Measurements from ENCODE around the gene LAMA5. TPM values are rescaled to one million over a fixed set of nuclear protein-coding genes. Genes with fewer than 3 reads are reported as not detected.
A peak's percentile ranks its signal among the peaks of the same experiment; 100 is the strongest.

The LAMA5 gene
- polyA plus RNA-seq, 1 donor (not counting 4 experiments of a cell fraction or from before 2014, with no cell fraction given) = 8.7 TPM

DNA sequence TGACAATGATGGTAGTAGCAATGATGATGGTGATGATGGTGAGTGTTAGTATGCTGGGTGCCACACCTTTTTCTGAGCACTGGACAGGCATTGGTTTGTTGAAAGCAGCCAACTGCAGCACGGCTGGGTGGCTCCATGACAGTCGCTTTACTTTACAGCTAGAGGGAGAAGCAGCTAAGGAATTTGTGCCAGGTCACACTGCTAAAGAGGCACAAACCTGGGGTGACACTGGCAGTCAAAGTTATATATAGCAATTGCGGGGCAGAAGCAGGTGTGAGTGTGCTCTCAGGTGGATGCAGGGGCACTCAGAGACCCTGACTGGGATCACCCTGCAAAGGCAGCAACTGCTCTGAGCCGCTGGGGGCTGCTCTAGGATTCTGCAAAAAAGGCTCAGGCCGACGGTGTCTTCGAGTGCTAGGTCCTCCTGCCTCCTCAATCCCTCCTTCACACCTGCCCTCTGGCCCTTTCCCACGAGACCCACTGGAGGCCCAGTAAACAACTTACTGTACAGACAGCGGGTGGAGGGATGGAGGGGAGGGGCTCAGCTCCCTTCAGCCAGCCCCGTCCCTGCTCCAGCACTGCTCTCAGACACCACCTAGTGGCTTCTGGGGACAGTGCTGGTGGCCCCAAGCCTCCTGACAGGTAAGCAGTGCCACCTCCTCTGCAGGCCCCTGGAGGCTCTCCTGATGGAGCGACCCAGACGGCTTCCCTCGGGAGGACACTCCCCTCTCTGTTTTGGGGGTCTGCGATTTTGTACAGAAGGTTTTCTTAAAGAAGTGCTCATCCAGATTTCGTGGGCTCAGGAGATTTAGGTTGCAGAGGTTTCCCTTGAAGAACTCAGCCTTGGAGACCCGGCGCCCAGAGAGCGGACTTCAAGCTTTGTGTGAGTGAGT is 15.4 kb upstream of the LAMA5 start:
- dilution Hi-C loops (cut with MboI; ENCODE audit: extremely low pct_ligation_motif_present, low sequenced_read_pairs) = no loop called here
- H3K9me1 ChIP-seq (ENCODE audit: control insufficient read depth, extremely low read depth, insufficient read depth, low read length) = peaks cover 3% of the 10 kb centered on the region
- H3K79me2 ChIP-seq (ENCODE audit: control insufficient read depth, insufficient read depth, low read length) = peaks cover 32% of the 10 kb centered on the region
- no peaks in the 10 kb centered on the region for H3K9me3 ChIP-seq (ENCODE audit: control insufficient read depth, low read depth, low read length)
- no peak for TF ChIP-seq EZH2 (IDR thresholded peaks at IDR 0.05; ENCODE audit: low read length)
- TF ChIP-seq, protein P1, sequence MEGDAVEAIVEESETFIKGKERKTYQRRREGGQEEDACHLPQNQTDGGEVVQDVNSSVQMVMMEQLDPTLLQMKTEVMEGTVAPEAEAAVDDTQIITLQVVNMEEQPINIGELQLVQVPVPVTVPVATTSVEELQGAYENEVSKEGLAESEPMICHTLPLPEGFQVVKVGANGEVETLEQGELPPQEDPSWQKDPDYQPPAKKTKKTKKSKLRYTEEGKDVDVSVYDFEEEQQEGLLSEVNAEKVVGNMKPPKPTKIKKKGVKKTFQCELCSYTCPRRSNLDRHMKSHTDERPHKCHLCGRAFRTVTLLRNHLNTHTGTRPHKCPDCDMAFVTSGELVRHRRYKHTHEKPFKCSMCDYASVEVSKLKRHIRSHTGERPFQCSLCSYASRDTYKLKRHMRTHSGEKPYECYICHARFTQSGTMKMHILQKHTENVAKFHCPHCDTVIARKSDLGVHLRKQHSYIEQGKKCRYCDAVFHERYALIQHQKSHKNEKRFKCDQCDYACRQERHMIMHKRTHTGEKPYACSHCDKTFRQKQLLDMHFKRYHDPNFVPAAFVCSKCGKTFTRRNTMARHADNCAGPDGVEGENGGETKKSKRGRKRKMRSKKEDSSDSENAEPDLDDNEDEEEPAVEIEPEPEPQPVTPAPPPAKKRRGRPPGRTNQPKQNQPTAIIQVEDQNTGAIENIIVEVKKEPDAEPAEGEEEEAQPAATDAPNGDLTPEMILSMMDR (optimal IDR thresholded peaks at IDR 0.05 in 1 of 3, IDR thresholded peaks at IDR 0.05 in 1 of 3, conservative IDR thresholded peaks at IDR 0.05 in 1 of 3; ENCODE audit: extremely low read depth in 1 of 3, insufficient read depth in 2 of 3, low read length in 3 of 3) = peak; percentile 98
- DNase-seq (ENCODE audit: low read depth, low spot score) (no peak), FAIRE-seq (no peak)
- no peaks in the 10 kb centered on the region for H4K20me1 ChIP-seq (ENCODE audit: control insufficient read depth, extremely low read depth, insufficient read depth, low read length)
- H3K9ac ChIP-seq (ENCODE audit: control insufficient read depth, extremely low read depth, insufficient read depth, low read length) = no peak overlapping the region
- H3K27ac ChIP-seq (ENCODE audit: control insufficient read depth, insufficient read depth, low read length) = peak overlapping the region; percentile 90
- H3K4me1 ChIP-seq (ENCODE audit: control insufficient read depth, extremely low read depth, insufficient read depth, low read length) = peaks cover 38% of the 10 kb centered on the region
- no peak overlapping the region for H2AFZ ChIP-seq (ENCODE audit: control insufficient read depth, low read length)
- no peak overlapping the region for H3K4me3 ChIP-seq (ENCODE audit: control insufficient read depth in 2 of 3, extremely low read depth in 1 of 3, insufficient read depth in 2 of 3, low read depth in 1 of 3, low read length in 3 of 3)
- H3K36me3 ChIP-seq (ENCODE audit: control insufficient read depth in 2 of 2, extremely low read depth in 1 of 2, insufficient read depth in 2 of 2, low read length in 2 of 2) = peaks cover 8 to 11% of the 10 kb centered on the region in 2 experiments
- no peak overlapping the region for H3K4me2 ChIP-seq (ENCODE audit: control insufficient read depth, extremely low read depth, insufficient read depth, low read depth, low read length)
- no peaks in the 10 kb centered on the region for H3K27me3 ChIP-seq (ENCODE audit: control insufficient read depth, extremely low read depth, insufficient read depth, low read length)

GRCh38 chr20:62381842-62382241 is 14.7 kb upstream of the LAMA5 start:
- Histone ChIP-seq H4K20me1 (ENCODE audit: control insufficient read depth, extremely low read depth, insufficient read depth, low read length) (no peaks in the 10 kb centered on the region), H3K4me1 (ENCODE audit: control insufficient read depth, extremely low read depth, insufficient read depth, low read length) (peaks cover 45% of the 10 kb centered on the region), H3K9me1 (ENCODE audit: control insufficient read depth, extremely low read depth, insufficient read depth, low read length) (peaks cover 5% of the 10 kb centered on the region), H3K79me2 (ENCODE audit: control insufficient read depth, insufficient read depth, low read length) (peaks cover 27% of the 10 kb centered on the region), H3K27ac (ENCODE audit: control insufficient read depth, insufficient read depth, low read length) (peak overlapping the region; percentile 90), H3K9ac (ENCODE audit: control insufficient read depth, extremely low read depth, insufficient read depth, low read length) (peak overlapping the region; percentile 62), H2AFZ (ENCODE audit: control insufficient read depth, low read length) (no peak overlapping the region), H3K9me3 (ENCODE audit: control insufficient read depth, low read depth, low read length) (no peaks in the 10 kb centered on the region), H3K4me3 (ENCODE audit: control insufficient read depth in 2 of 3, extremely low read depth in 1 of 3, insufficient read depth in 2 of 3, low read depth in 1 of 3, low read length in 3 of 3) (no peak overlapping the region), H3K36me3 (ENCODE audit: control insufficient read depth in 2 of 2, extremely low read depth in 1 of 2, insufficient read depth in 2 of 2, low read length in 2 of 2) (peaks cover 8 to 11% of the 10 kb centered on the region in 2 experiments), H3K27me3 (ENCODE audit: control insufficient read depth, extremely low read depth, insufficient read depth, low read length) (no peaks in the 10 kb centered on the region), H3K4me2 (ENCODE audit: control insufficient read depth, extremely low read depth, insufficient read depth, low read depth, low read length) (peak overlapping the region; percentile 50)
- TF ChIP-seq, protein P1 (optimal IDR thresholded peaks at IDR 0.05 in 1 of 3, IDR thresholded peaks at IDR 0.05 in 1 of 3, conservative IDR thresholded peaks at IDR 0.05 in 1 of 3; ENCODE audit: extremely low read depth in 1 of 3, insufficient read depth in 2 of 3, low read length in 3 of 3) = no peak
- TF ChIP-seq EZH2 (IDR thresholded peaks at IDR 0.05; ENCODE audit: low read length) = no peak
- DNase-seq (ENCODE audit: low read depth, low spot score) (no peak), FAIRE-seq (no peak)
- dilution Hi-C loops (cut with MboI; ENCODE audit: extremely low pct_ligation_motif_present, low sequenced_read_pairs) = no loop called here

Data from keratinocyte (primary cell).